ENCODE results near the gene PRKAG1. TPM values are rescaled to one million over a fixed set of nuclear protein-coding genes. Genes with fewer than 3 reads are reported as not detected.

Gene PRKAG1
- total and polyA plus RNA-seq, 2 donors from 2014 or later, result 57.1 to 58.4 TPM

DNA sequence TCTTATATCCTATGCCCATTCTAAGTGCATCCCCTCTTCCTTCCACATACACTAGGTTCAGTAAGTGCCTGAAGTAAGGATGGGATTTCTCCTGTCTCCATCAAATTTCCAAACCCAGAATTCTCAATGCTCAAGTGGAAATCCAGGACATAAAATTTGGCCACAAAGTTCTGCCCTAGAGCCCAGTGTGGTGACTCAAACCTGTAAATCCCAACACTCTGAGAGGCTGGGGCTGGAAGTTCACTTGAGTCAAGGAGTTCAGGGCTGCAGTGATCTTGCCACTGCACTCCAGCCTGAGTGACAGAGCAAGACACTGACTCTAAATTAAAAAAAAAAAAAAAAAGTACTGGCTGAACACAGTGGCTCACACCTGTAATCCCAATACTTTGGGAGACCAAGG, 56.8 kb downstream of the PRKAG1 start:
- TF ChIP-seq CTCF (IDR thresholded peaks at IDR 0.05; ENCODE audit: borderline replicate concordance, extremely low read depth, insufficient read depth), result no peak
- no peak overlapping the region for H3K4me3 ChIP-seq (ENCODE audit: low read length in 3 of 3)
- intact Hi-C loops (cut with DNase I), result no loop called here
- no peak overlapping the region for H3K27ac ChIP-seq (ENCODE audit: low read depth in 2 of 2, low read length in 2 of 2)
- no peak overlapping the region for H3K9ac ChIP-seq (ENCODE audit: low read length in 3 of 3)
- H3K4me1 ChIP-seq (ENCODE audit: control insufficient read depth in 2 of 3, insufficient read depth in 2 of 3, low read depth in 1 of 3, low read length in 3 of 3), result peaks cover 2 to 6% (median 5%) of the 10 kb centered on the region in 3 donors
- FAIRE-seq (no peak), DNase-seq (no peak)
- no peaks in the 10 kb centered on the region for H3K36me3 ChIP-seq (ENCODE audit: control insufficient read depth in 2 of 3, insufficient read depth in 3 of 3, low read length in 3 of 3)
- H3K27me3 ChIP-seq (ENCODE audit: control insufficient read depth, insufficient read depth, low read length), result peaks cover 4% of the 10 kb centered on the region
- no peaks in the 10 kb centered on the region for H3K9me3 ChIP-seq (ENCODE audit: control insufficient read depth in 2 of 3, insufficient read depth in 1 of 3, low read length in 3 of 3)

GRCh38 chr12:48961331-48961730, 57.2 kb downstream of the PRKAG1 start:
- H3K9me3 ChIP-seq (ENCODE audit: control insufficient read depth in 2 of 3, insufficient read depth in 1 of 3, low read length in 3 of 3), result no peaks in the 10 kb centered on the region
- no peak for TF ChIP-seq CTCF (IDR thresholded peaks at IDR 0.05; ENCODE audit: borderline replicate concordance, extremely low read depth, insufficient read depth)
- no peak for DNase-seq
- peaks cover 2 to 6% (median 5%) of the 10 kb centered on the region in 3 donors for H3K4me1 ChIP-seq (ENCODE audit: control insufficient read depth in 2 of 3, insufficient read depth in 2 of 3, low read depth in 1 of 3, low read length in 3 of 3)
- no peak overlapping the region for H3K27ac ChIP-seq (ENCODE audit: low read depth in 2 of 2, low read length in 2 of 2)
- no peaks in the 10 kb centered on the region for H3K27me3 ChIP-seq (ENCODE audit: control insufficient read depth, insufficient read depth, low read length)
- no peak overlapping the region for H3K4me3 ChIP-seq (ENCODE audit: low read length in 3 of 3)
- no peak overlapping the region for H3K9ac ChIP-seq (ENCODE audit: low read length in 3 of 3)
- intact Hi-C loops (cut with DNase I), result no loop called here
- H3K36me3 ChIP-seq (ENCODE audit: control insufficient read depth in 2 of 3, insufficient read depth in 3 of 3, low read length in 3 of 3), result no peaks in the 10 kb centered on the region
- no peak for FAIRE-seq

GRCh38 chr12:48960834-48961233, 57.7 kb downstream of the PRKAG1 start:
- H3K27ac ChIP-seq (ENCODE audit: low read depth in 2 of 2, low read length in 2 of 2), result no peak overlapping the region
- H3K27me3 ChIP-seq (ENCODE audit: control insufficient read depth, insufficient read depth, low read length), result no peaks in the 10 kb centered on the region
- no peak overlapping the region for H3K4me3 ChIP-seq (ENCODE audit: low read length in 3 of 3)
- H3K4me1 ChIP-seq (ENCODE audit: control insufficient read depth in 2 of 3, insufficient read depth in 2 of 3, low read depth in 1 of 3, low read length in 3 of 3), result peaks cover 3 to 10% (median 9%) of the 10 kb centered on the region in 3 donors
- H3K9ac ChIP-seq (ENCODE audit: low read length in 3 of 3), result no peak overlapping the region
- intact Hi-C loops (cut with DNase I), result no loop called here
- DNase-seq (no peak), FAIRE-seq (no peak)
- no peak for TF ChIP-seq CTCF (IDR thresholded peaks at IDR 0.05; ENCODE audit: borderline replicate concordance, extremely low read depth, insufficient read depth)
- no peaks in the 10 kb centered on the region for H3K9me3 ChIP-seq (ENCODE audit: control insufficient read depth in 2 of 3, insufficient read depth in 1 of 3, low read length in 3 of 3)
- no peaks in the 10 kb centered on the region for H3K36me3 ChIP-seq (ENCODE audit: control insufficient read depth in 2 of 3, insufficient read depth in 3 of 3, low read length in 3 of 3)

DNA sequence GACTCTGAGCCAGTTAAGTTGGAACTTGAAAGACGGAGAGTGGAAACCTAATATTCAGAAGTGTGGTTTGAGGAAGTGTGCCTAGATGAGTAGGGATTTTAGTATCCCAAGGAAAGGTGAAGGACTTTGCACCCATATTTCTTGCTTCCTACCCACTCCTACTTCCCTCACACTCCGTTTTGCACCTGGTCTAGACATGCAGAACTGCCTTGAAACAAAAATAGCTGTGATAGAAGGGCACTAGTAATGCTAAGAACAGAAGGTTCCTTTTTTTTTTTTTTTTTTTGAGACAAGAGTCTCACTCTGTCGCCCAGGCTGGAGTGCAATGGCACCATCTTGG, 60.6 kb downstream of the PRKAG1 start:
- FAIRE-seq (no peak), DNase-seq (no peak)
- Histone ChIP-seq H3K36me3 (ENCODE audit: control insufficient read depth in 2 of 3, insufficient read depth in 3 of 3, low read length in 3 of 3) (peaks cover 0 to 4% (median 0%) of the 10 kb centered on the region in 3 donors), H3K27me3 (ENCODE audit: control insufficient read depth, insufficient read depth, low read length) (no peaks in the 10 kb centered on the region), H3K4me3 (ENCODE audit: low read length in 3 of 3) (peak overlapping the region; percentile 84 to 94 (median 91)), H3K9ac (ENCODE audit: low read length in 3 of 3) (peak overlapping the region in 2 of 3 donors; percentile 74 to 75), H3K4me1 (ENCODE audit: control insufficient read depth in 2 of 3, insufficient read depth in 2 of 3, low read depth in 1 of 3, low read length in 3 of 3) (peaks cover 6 to 12% (median 10%) of the 10 kb centered on the region in 3 donors), H3K9me3 (ENCODE audit: control insufficient read depth in 2 of 3, insufficient read depth in 1 of 3, low read length in 3 of 3) (no peaks in the 10 kb centered on the region), H3K27ac (ENCODE audit: low read depth in 2 of 2, low read length in 2 of 2) (no peak overlapping the region)
- TF ChIP-seq CTCF (IDR thresholded peaks at IDR 0.05; ENCODE audit: borderline replicate concordance, extremely low read depth, insufficient read depth), result no peak
- intact Hi-C loops (cut with DNase I), result no loop called here
